Esophagus muscularis mucosa (tissue), 3 donors: ENCODE data around the gene CFHR1.

ENCODE experiments used
- CTCF ChIP-seq, 3 experiments: fragments of 200-600 bp in 2 of 3; fragments of 450-650 bp in 1 of 3; sonication (generic) in 2 of 3; IDR thresholded peaks; one replicate each; pipeline ENCODE4 v1.5.1; 2017 to 2019; ENCODE audit warnings: antibody characterized with exemption in 3 of 3, mild to moderate bottlenecking in 2 of 3, moderate library complexity in 1 of 3
- POLR2A ChIP-seq: fragments of 450-650 bp; IDR thresholded peaks from one replicate; pipeline ENCODE4 v1.6.1; 2017; ENCODE audit warnings: antibody characterized with exemption, moderate library complexity, mild to moderate bottlenecking, low read depth
- POLR2AphosphoS5 ChIP-seq, 2 donors: sonication (generic); formaldehyde crosslinking; IDR thresholded peaks; one replicate each; pipeline ENCODE4 v1.6.1; 2017; ENCODE audit warnings: antibody characterized with exemption in 2 of 2

- TF ChIP-seq POLR2AphosphoS5 (IDR thresholded peaks at IDR 0.05) (no peak), POLR2A (no peak), CTCF (IDR thresholded peaks at IDR 0.05) (no peak)
Observed at GRCh38 chr1:196873385-196873784, 53.9 kb downstream of the CFHR1 start.
